ENCODE data around the gene ADAP1. TPM values are rescaled to one million over a fixed set of nuclear protein-coding genes. Genes with fewer than 3 reads are reported as not detected.
A peak's percentile ranks its signal among the peaks of the same experiment; 100 is the strongest.
"Not testable (repeated sequence)": the region's sequence is repeated elsewhere in the genome, so short reads cannot be mapped to it uniquely, and the experiment has no call there.

ADAP1 gene
- total RNA-seq, 1 donor from 2014 or later: 32.0 TPM

- peak; percentile 81 for DNase-seq
Measured at GRCh38 chr7:974820-975681, 20.6 kb upstream of the ADAP1 start, which contains the start of gene COX19. Gene COX19 (minus strand): TSS chr7:975549. CDS start chr7:975509, 40 bp downstream.

- DNase-seq: no peak
Measured at GRCh38 chr7:974172-974571, 19.7 kb upstream of the ADAP1 start.

- no peak for DNase-seq
Measured at GRCh38 chr7:973312-973711, 18.8 kb upstream of the ADAP1 start.

GRCh38 chr7:972676-973309, 18.3 kb upstream of the ADAP1 start:
- no peak for DNase-seq

- DNase-seq: no peak
Measured at GRCh38 chr7:972110-972509, 17.6 kb upstream of the ADAP1 start.

- no peak for DNase-seq
Measured at GRCh38 chr7:970744-971143, 16.3 kb upstream of the ADAP1 start.

GRCh38 chr7:969403-969802, 14.9 kb upstream of the ADAP1 start:
- no peak for DNase-seq

GRCh38 chr7:968205-969105, 14.0 kb upstream of the ADAP1 start:
- no peak for DNase-seq

GRCh38 chr7:967361-968082, 13.0 kb upstream of the ADAP1 start:
- DNase-seq: no peak

- DNase-seq: no peak
Measured at GRCh38 chr7:966291-967069, 12.0 kb upstream of the ADAP1 start.

GRCh38 chr7:964401-965231, 10.1 kb upstream of the ADAP1 start:
- DNase-seq: peak; percentile 61

- no peak for DNase-seq
Measured at GRCh38 chr7:963236-964078, 9.0 kb upstream of the ADAP1 start.

- no peak for DNase-seq
Measured at GRCh38 chr7:962401-963081, 8.1 kb upstream of the ADAP1 start.

- DNase-seq: no peak
Measured at GRCh38 chr7:961546-962400, 7.3 kb upstream of the ADAP1 start.

GRCh38 chr7:960972-961371, 6.5 kb upstream of the ADAP1 start:
- not testable (repeated sequence) for DNase-seq

- DNase-seq: no peak
Measured at GRCh38 chr7:960269-960871, 5.9 kb upstream of the ADAP1 start.

- DNase-seq: not testable (repeated sequence)
Measured at GRCh38 chr7:959740-960139, 5.3 kb upstream of the ADAP1 start.
